ENCODE measurements around the gene PDE11A.

Gene PDE11A

GRCh38 chr2:177660742-177661141 is 411.8 kb downstream of the PDE11A start:
- DNase-seq, result no peak

GRCh38 chr2:177658309-177658708 is 414.3 kb downstream of the PDE11A start:
- no peak for DNase-seq

GRCh38 chr2:177651833-177652232 is 420.7 kb downstream of the PDE11A start:
- no peak for DNase-seq

GRCh38 chr2:177649568-177650518 is 422.7 kb downstream of the PDE11A start:
- DNase-seq, result no peak

- DNase-seq, result no peak
Observed at GRCh38 chr2:177646791-177647190, 425.8 kb downstream of the PDE11A start.

- DNase-seq, result no peak
Observed at GRCh38 chr2:177646241-177646640, 426.3 kb downstream of the PDE11A start.

- DNase-seq, result no peak
Observed at GRCh38 chr2:177641331-177641730, 431.2 kb downstream of the PDE11A start.

- DNase-seq, result no peak
Observed at GRCh38 chr2:177640423-177640822, 432.2 kb downstream of the PDE11A start.

GRCh38 chr2:177639262-177639914 is 433.2 kb downstream of the PDE11A start:
- DNase-seq, result no peak

- DNase-seq, result no peak
Observed at GRCh38 chr2:177638507-177638906, 434.1 kb downstream of the PDE11A start.

- no peak for DNase-seq
Observed at GRCh38 chr2:177636672-177637071, 435.9 kb downstream of the PDE11A start.

GRCh38 chr2:177635696-177636095 is 436.9 kb downstream of the PDE11A start:
- DNase-seq, result no peak

- DNase-seq, result no peak
Observed at GRCh38 chr2:177633910-177634294, 438.7 kb downstream of the PDE11A start.

- no peak for DNase-seq
Observed at GRCh38 chr2:177633111-177633510, 439.5 kb downstream of the PDE11A start.

- no peak for DNase-seq
Observed at GRCh38 chr2:177631680-177632079, 440.9 kb downstream of the PDE11A start.

GRCh38 chr2:177629357-177630024 is 443.1 kb downstream of the PDE11A start:
- DNase-seq, result no peak

- no peak for DNase-seq
Observed at GRCh38 chr2:177628831-177629230, 443.7 kb downstream of the PDE11A start.

- no peak for DNase-seq
Observed at GRCh38 chr2:177625744-177626650, 446.6 kb downstream of the PDE11A start.

GRCh38 chr2:177622521-177622920 is 450.1 kb downstream of the PDE11A start:
- peak; percentile 37 for DNase-seq

GRCh38 chr2:177619986-177620385 is 452.6 kb downstream of the PDE11A start:
- no peak for DNase-seq

- no peak for DNase-seq
Observed at GRCh38 chr2:177619461-177619860, 453.1 kb downstream of the PDE11A start.

All from DMS79 treated with DMSO at 0.1 percent for 48 hours (cell line).